ENCODE results near the gene KCNQ1.

KCNQ1 gene

GRCh38 chr11:2574043-2574552 lies 129.3 kb downstream of the KCNQ1 start:
- DNase-seq: no peak

- DNase-seq: no peak
Measured at GRCh38 chr11:2574553-2575535, 130.0 kb downstream of the KCNQ1 start.

- DNase-seq: no peak
Measured at GRCh38 chr11:2575591-2576051, 130.8 kb downstream of the KCNQ1 start.

GRCh38 chr11:2576111-2576510 lies 131.3 kb downstream of the KCNQ1 start:
- no peak for DNase-seq

- DNase-seq: no peak
Measured at GRCh38 chr11:2576549-2576948, 131.7 kb downstream of the KCNQ1 start.

- DNase-seq: no peak
Measured at GRCh38 chr11:2577031-2577990, 132.5 kb downstream of the KCNQ1 start.

GRCh38 chr11:2577991-2578928 lies 133.5 kb downstream of the KCNQ1 start:
- DNase-seq: no peak

GRCh38 chr11:2578929-2579270 lies 134.1 kb downstream of the KCNQ1 start:
- no peak for DNase-seq

- no peak for DNase-seq
Measured at GRCh38 chr11:2579315-2580060, 134.7 kb downstream of the KCNQ1 start.

- no peak for DNase-seq
Measured at GRCh38 chr11:2580061-2580421, 135.2 kb downstream of the KCNQ1 start.

- no peak for DNase-seq
Measured at GRCh38 chr11:2580571-2581001, 135.8 kb downstream of the KCNQ1 start.

GRCh38 chr11:2581151-2581930 lies 136.5 kb downstream of the KCNQ1 start:
- DNase-seq: no peak

GRCh38 chr11:2581931-2582350 lies 137.1 kb downstream of the KCNQ1 start:
- DNase-seq: no peak

GRCh38 chr11:2582351-2582945 lies 137.6 kb downstream of the KCNQ1 start:
- DNase-seq: no peak

- DNase-seq: no peak
Measured at GRCh38 chr11:2582946-2583604, 138.3 kb downstream of the KCNQ1 start.

- no peak for DNase-seq
Measured at GRCh38 chr11:2583605-2583958, 138.8 kb downstream of the KCNQ1 start.

GRCh38 chr11:2584434-2584811 lies 139.6 kb downstream of the KCNQ1 start:
- DNase-seq: no peak

- DNase-seq: no peak
Measured at GRCh38 chr11:2584812-2585565, 140.2 kb downstream of the KCNQ1 start.
